HG02759 (cell line): Measurements from ENCODE around the gene TRA2A.
A peak's percentile ranks its signal among the peaks of the same experiment; 100 is the strongest.

Source experiments
- ATAC-seq: cut with Tn5 transposase; IDR thresholded peaks from one replicate; pipeline ENCODE4 v1.9.1; 2021; ENCODE audit warnings: mild to moderate bottlenecking, moderate library complexity; ENCODE audit not compliant: unreplicated experiment

The TRA2A gene

DNA sequence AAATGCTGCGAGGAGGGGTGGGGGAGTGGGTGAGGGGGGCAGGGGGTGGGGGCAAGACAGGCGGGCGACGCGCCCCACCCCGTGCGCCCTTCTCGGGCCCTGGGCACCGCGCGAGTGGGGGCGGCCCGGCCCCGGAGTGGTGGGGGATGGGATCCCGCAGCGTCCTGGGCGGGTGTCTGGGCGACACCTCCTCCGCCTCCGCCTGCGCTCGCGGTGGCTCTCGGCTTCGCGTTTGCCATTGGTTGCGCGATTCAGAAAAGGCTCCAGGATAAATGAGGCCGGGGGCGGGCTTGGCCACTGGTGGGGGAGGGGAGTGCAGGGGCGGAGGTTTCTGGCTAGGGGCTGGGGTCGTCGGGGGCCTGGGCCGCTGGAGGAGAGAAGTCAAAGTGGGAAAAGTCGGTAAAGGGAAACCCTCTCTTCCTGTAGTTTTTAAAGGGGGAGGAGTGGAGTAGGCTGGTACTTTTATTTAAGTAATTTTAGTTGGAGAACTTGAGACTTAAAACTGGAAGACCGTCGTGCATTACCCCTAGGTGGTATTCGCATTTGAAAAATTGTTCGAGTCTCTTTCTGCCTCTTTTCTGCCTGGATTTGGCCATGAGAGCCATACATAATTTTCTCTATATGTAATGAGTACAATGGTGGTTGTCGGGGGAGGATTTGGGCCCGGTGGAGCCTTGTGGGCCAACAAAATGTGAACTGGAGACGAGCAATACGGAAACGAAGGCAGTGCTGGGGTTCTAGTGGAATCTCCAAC lies 60.5 kb downstream of the TRA2A start:
- ATAC-seq: peak; percentile 33

DNA sequence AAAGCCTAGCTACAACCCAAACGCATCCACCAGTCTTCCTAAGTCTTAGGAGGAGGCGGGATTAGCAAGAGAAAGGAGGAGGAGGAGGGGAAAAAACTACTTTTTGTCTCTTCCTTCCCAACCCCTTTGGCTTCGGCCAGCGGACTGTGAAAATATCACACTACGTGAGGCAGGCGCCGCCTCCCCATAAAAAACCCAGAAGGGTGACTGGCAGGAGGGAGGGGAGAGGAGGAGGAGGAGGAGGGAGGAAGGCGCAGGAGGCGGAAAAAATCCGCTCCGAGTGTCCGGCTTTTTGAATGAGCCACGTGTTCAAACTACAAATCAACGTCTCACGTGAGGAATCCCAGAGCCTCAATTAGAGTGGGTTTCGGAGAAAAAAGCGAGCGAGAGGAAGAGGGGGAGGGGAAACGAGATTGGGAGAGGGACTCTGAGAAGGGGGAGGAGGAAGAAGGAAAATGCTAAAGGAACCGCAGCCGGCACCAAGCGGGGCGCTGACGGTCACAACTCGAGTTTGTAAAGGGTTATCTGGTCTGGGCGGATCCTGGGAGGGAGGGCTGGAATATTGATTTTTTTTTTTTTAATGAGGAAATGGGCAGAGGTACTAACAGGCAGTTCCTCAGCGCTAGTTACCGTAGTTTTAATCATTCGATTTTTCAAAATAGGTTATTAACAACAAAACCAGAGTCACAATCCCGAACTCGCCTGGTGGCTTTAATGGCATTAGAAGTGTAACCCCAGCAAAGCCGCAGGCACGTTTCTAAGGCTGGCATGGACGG lies 61.3 kb downstream of the TRA2A start, which contains the start of gene IGF2BP3:
IGF2BP3 (minus strand) TSS at position 162 of the 776 bp plus-strand sequence. CDS start 381 bp downstream, outside the sequence.
- no peak for ATAC-seq

DNA sequence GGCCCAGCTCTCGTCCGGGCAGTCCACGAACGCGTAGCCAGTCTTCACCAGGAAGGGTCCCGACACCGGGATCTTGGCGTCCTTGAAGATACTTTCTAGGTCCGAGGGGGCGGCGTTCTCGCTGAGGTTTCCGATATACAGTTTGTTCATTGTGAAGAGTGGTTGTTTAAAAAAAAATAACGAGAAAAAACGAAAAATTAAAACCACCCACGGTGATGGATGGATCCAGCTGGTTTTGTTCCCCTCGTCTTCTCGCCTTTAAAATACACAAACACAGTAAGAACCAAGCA lies 61.9 kb downstream of the TRA2A start:
- ATAC-seq: no peak

DNA sequence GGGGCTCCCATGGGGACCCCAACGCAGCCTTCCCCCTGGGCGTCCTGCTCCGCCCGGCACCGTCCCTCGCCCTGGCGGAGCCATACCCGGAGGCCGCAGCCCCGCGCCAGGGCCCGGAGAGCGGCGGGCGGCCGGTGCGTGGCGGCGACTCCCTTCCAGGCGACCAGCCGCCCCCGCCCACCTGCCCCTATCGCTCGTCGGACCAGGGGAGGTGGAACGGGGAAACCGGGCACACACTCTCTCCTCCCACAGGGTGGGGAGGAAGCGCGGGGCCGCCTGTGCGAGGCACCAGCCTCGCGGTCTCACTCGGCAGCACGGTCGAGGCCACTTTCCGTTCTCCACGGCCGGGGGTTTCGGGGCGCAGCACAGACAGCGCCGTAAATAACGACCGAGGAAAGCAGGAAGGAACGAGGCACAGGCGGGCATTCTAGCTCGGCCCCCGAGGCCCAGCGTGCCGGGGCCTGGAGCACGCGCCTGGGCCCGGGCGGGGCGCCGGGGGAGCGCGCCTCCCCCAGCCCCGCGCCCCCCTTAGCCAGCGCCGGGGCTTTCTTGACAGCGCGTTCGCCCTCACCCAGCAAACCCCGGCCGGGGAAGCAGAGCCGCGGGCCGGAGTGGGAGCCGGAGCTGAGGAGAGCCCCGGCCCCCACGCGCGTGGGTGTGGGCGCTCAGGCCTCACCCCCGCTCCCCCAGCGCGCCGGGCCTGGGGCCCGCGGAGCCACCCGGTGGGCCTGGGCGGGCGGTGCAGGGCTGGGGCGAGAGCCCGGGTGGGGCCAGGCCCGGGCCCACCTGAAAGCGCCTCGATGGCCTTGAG lies 62.4 kb downstream of the TRA2A start:
- ATAC-seq: peak; percentile 21

DNA sequence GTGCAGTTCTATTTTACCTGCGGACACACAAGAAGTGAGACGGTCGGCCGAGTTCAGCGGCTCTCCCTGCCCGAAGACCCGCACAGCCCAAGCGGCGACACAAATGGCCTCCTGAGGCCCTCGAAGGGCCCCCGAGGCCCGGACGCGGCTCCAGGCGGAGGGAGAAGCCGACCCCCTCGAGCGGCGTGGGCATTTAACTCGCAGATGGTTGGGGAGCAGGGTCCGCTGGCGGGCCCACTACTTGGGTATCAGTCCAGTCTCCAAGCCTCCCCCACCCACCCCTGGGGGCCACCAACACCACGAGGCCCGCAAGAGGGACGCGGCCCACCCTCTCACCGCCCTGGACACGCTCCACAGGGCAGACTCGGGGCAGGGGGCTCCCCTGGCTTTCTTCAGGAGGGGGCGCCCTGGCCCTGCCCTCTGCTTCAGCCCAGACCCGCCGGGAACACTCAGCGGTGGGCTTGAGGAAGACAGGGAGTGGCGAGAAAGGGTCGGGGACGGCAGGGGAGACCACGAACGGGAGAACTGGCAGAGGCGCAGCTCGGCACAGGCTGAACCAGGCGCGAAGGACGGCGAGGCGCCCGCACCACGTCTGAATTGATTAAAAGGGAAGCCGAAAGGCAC lies 63.1 kb downstream of the TRA2A start:
- ATAC-seq: peak; percentile 2

DNA sequence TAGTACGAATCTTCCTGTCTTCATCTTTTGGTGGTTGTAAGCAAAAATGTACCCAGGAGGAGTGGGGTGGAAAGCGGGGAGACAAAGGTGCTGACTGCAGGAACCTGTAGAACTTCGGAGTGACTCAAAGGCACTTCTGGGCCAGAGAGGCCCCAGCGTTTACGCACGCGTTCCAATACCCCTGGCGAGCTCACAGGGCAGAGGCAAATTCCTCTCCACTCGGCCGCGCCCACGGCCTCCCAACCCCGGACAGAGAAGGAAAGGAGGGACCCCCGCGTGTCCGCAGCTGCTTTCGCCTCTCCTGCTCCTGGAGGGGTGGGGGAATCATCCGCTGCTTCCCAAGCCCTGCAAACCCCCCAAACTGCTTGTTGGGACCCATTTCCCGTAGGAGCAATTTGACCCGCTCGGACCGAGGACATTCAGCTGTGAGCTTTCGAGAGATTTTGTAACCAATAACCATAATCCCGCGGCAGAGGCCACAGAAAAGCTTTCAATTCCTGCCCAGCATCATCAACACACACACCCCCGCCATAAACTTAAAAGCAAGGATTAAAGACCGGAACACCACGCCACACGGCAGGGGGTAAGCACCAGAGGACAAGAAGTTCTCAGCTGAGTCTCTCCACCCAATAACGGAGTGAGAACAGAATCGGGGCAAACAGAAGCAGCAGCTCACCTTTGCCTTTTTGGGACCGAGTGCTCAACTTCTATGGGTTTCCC lies 63.8 kb downstream of the TRA2A start:
- no peak for ATAC-seq

DNA sequence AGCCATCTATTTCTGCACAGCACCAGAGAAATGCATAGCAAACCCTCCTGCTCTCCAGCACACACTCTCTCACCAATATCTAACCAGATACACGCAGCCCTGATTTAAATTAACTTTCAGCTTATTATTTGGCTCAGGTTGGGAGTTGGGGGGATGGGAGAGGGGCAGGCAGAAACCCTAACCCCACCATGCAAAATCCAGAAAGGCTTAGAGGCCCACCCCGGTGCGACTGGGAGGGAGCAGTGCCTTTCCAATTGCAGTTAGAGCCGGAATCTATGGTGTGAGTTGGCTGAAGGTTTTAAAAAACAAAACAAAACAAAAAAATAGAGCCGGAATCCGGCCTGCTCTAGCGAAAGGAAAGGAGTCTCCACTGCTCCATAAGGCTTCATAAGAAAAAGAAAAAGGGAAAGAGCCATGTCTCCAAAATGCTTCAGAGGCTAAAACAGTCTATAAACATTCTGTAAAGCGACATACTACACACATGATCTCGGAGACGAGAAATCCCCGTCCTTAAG lies 64.4 kb downstream of the TRA2A start:
- no peak for ATAC-seq

DNA sequence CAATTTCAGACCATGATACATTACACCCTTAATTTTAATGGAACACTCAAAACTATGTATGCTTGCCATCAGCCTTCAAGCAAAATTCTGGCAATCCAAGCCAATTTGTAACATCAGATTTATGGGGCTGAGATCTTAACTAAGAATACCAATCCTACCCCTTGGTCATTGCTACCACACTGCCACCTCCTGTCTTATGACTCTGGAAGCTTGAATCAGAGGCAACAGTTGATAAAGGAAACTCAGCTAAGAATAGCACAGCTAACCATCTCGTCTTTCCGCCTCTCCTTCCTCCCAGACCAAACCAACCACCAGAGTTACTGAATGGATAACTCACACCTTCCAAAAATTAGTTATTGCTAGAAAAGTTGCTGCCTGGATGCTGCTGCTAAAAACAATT lies 68.9 kb downstream of the TRA2A start:
- ATAC-seq: no peak

DNA sequence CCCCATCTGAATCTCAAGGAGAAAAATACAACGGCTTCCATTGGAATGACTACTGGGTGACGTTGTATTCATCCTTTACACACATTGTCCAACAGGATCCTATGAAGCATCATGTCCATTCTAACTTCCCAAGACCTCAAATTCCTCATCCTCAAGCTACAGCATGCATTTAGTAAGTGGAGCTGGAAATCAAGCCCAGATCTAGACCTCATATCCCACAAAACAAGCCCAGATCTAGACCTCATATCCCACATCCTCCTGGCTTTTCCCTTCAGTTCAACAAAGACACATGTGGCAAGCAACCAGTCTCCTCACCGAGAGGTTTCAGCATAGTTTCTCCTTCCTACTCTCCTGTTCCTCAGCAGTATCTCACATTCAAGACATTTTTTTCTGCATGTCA lies 73.7 kb downstream of the TRA2A start:
- no peak for ATAC-seq

DNA sequence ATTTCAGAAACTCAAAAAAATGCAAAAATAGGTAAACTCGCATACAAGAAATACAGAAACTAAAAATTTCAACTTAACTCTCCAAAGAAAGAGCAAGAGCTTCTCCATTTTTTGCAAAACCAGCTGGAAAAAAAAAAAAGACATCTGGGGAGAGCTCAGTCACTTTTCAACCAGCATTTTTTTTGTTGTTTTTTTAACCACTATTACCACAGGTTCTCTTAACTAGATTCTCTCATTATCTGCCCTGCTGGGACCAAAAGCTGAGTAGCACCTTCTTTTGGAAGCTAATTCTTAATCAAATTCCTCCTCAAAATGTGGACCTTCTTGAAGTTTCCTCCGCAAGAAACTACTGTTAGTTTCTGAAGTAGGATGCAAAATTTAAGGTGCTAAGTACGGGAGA lies 75.7 kb downstream of the TRA2A start:
- ATAC-seq: no peak

DNA sequence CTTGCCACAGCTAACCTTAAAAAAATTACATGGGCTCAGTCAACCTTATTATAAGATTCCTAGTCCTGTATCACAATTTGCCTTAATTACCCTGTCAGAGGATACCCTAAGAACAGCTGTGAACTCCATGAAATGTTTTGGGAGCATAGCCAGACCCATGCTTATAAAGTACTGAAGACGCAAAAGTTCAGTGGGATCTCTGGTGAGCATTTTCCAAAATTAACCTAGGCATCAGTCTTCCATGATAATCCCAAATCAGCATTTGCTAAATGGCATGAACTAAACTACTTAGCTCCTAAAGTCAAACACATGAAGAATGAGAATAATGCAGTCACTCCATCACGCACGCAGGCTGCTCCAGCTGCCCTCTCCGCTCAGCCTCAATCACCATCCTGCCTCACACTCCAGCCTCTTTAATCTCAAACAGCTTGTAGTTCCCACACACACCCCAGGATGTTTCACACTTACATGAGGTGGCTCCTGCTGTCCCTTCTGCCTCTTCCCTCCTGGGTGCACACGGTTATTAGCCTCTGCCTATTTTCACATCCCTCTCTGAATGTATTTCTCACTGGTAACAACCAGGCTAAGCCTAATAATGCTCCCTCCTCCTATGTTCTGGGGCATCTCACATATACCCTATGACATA lies 76.8 kb downstream of the TRA2A start:
- ATAC-seq: no peak
